ENCODE data around the gene ESPL1.

ESPL1 gene

DNA sequence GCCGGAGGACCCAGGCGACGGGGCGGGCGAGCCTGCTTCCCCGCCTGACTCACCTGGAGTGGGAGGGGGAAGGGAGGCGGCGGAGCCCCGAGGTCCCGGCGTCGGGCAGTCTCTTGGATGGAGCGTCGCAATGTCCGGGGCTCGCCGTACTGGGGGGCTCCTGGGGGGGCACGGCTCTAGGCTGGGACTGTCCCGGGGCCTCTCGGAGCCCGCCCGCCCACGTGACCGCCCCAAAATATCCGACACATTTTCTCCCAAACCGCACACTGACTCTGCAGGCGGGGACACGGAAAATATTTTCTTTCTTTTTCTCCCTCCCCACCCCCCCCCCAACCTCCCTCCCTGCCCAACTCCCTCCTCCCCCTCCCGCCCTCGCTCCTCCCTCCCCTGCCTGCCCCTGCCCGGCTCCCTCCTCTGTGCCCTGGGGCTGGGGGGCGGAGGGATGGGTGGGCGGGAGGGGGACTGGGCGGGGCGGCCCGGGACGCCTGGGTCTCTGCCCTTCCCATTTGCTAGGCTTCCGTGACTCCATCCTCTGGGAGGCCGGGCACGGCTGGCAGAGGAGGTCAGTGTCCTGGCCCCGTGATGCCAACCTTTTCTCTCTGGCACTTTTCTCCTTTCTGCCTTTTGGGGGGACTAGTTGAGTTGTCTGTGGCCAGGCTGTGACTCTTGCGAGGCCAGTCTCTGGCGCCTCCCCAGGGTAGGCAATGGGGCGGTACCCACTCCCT is 36.0 kb upstream of the ESPL1 start, which contains the start of gene RARG:
Gene RARG, minus strand, starts transcription at position 289 of the 725 bp plus-strand sequence. CDS start 4,664 bp downstream, outside the sequence.
- peak; percentile 51 for DNase-seq

DNA sequence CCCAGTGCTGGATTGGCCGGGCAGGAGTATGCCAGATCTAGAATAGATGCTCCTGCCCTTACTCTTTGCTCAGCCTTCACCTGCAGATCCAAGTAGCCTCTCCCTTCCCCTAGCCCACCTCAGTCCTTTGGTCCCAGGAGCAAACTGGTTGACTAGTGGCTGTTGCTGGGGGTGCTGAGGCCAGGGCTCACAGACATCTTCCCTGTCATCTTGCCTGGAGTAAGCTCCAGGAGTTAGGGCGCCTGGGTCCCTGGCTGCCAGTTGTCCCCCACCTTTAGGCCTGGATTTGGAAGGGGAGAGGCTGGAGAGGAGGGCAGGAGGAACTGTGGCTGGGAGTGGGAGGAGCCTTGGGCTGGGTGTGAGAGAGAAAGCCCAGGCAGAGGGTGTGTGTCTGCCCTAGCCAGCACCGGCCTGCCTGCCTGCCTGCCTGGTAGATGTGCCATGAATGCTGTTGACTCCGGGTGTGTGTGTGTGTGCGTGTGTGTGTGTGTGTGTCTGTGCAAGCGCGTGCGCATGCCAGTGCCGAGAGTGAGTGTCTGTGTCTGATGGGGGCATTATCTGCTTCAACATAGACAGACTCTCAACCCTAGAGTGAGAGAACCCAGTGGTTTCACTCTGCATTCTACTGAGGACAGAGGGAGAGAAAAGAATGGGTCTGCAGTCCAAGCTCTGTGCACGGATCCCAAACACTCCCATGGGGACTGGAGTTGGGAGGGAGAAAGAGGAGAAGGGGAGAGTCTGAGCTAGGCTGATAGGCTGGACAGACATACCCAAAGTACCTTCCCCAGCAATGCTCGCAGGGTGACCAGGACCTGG is 35.2 kb upstream of the ESPL1 start:
- DNase-seq: no peak

DNA sequence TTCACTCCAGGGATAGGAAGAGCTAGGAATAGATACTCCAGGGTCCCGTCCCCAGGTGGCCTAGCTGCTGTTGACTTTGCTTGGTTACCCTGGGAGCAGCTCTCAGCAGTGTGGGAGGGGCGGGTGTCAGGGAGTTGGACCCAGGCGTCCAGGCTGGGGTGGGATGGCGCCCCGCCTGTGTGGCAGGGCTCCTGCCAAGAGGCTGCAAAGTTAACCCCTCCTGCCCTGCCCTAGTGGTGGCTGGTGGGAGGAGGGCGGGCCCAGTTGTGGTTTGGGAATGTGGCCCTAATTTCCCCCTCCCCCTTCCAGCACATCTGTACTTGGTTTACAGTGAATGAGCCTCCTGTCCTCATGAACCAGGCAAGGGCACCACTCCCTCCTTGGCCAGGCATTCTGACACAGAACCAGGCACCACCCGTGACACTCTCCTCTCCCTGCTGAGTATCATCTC is 34.4 kb upstream of the ESPL1 start:
- no peak for DNase-seq

DNA sequence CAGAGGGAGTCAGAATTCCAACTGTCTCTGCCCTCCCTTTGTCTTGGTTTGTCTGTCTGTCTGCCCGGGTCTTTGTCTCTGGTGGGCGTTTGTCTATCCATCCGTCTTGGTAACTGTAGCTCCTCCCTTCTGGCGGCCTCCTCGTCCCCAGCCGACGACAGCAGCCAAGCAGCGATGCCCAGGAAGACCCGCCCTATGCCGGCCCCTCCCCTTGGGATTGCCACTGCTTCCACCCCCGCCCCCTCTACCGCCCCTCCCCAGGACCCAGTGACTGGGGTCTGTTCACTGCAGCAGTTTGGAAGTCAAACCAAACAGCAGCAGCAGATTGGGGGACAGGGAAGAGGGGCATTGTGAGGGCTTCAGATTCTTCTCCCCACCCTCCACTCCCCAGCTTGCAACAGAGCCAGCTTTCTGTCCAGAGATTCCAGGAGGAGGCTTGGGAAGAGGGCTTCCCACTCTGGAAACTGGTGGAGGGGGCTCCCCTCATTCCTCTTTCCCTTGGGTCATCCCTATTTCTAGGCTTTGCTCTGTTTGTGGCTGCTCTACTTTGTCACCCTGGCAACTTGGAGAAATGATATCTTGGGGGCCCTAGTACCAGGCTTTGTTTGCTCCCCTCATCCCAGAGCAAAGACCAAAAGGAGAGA is 33.7 kb upstream of the ESPL1 start:
- DNase-seq: no peak

DNA sequence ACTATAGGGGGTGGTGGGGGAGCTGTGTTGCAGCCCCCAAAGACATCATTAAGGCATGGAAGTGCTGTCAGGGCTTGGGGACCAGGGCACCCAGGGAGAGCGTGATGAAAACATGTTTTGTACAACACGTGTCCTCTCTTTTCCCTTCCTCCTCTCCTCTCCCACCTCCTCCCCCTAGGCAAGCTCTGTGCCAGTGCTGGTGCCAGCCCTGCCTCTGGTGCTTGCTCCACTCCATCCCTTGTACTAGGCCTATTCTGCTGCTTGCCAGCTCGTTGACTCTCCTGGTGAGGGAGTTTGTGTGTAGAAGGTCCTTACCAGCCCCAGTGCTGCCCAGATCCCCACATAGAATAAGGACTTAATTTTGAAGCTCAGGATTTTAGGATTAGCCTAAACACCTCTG is 32.9 kb upstream of the ESPL1 start:
- DNase-seq: no peak

DNA sequence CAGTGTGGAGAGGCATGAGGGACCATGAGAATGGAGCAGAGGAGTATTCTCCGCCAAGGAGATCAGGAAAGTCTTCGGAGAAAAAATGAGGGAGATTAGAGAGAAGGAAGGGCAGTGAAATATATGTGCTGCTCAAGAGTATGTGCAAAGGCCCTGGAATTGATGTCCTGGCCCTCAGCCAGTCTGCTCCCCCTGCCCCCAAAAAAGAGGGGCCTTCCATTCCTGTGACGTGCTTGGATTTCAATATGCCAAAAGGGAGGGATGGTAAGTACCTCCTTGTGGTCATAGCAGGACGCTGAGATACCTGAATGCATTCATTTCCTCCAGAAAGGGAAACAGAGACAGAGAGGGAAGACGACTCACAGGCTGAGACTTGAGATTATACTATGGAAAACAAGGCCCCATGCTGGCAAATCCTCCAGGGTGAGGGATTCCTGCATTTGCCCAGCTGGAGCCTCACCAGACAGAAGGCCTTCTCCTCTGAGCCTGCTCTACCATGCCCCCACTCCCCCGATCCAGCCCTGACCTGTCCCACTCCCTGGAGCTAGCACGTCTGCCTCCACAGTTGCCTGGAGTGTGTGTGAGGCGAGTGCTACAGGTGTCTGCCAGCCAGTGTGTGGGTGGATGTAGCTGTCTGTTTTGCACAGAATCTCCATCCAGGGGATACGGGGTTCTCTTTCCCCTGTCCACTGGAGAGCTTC is 32.2 kb upstream of the ESPL1 start:
- no peak for DNase-seq

DNA sequence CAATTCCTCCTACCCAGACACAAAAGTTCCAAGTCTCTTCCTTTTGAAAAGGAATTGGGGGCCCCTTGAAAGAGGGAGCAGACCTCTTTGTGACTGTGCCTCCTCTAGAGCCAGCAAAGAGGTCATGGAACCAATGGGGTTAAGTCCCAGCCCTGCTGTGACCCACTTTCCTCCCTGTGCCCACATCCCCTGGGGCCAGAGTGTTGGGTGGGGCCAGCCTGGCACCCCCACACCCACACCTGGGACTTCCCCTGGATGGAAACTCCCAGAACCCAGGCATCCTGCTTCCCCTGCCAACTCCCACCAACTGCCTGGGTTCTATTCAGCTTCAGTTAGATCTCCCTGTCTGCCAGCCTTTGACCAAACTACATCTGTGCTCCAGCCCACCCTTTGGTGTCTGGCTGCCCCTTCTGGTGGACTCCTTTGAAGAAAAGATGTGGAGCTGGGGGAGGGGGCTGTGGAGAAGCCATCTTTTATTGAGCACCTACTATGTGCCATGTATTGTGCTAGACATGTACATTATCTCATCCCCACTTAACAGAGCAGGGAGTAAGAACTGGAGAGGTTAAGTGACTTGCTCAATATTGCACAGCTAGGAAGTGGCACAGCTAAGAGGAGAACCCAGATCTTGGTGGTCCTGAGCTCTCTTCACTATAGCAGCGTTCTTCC is 31.5 kb upstream of the ESPL1 start:
- peak; percentile 60 for DNase-seq

DNA sequence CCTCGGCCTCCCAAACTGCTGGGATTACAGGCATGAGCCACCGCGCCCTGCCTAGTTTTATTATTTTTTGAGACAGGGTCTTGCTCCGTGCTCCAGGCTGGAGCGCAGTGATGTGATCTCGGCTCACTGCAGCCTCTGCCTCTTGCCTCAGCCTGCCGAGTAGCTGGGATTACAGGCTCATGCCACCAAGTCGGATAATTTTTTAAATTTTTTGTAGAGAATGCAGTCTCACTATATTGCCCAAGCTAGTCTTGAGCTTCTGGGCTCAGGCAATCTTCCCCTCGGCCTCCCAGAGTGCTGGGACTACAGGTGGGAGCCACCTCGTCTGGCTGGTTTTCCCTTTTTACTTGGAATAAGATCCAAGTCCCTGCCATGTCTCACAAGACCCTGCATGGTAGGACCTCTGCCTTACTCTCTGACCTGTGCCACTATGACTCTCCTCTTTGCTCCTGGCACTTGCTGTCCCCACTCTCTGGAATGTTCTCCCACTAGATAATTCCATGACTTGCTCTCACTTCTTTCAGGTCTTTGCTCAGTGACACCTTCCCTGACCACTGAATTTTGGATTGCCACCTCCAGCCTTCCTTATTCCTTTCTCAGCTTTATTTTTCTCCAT is 28.3 kb upstream of the ESPL1 start:
- DNase-seq: no peak

DNA sequence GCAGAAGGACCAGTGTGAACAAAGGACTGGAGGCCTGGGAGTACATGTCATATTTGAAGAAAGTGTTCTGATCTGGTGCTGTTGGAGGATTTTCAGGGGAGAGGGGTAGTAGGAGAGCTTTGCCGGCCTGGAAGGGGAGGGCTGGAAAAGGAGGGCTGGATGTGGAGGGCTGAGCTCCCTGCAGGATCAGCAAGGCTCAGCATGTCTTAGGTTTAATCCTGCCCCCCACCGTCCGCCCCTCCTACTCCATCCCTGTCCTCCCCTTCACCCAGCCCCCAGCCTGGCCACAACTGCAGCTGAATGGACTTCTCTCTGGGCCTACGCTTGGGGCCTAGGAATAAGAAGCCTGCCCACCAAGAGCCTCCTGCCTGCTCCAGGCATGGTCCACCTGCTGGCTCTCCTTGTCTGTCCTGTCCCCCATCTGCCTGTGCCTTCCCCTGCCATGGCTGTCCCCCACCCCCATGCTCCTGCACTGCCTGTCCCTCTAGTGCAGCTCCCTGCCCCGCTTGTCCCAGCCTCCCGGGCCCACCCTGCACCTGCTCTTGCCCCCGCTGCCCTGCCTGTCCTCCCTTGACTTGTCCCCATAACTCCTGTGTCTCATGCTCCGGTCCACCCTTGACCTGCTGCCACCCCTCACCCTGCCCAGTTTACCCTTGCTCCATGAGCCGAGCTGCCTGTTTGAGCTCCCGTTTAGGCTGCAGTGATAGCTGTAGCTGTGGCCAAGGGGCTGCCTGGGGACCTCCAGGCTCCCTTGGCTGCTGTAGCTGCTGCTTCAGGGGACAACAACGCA is 26.3 kb upstream of the ESPL1 start:
- DNase-seq: no peak

DNA sequence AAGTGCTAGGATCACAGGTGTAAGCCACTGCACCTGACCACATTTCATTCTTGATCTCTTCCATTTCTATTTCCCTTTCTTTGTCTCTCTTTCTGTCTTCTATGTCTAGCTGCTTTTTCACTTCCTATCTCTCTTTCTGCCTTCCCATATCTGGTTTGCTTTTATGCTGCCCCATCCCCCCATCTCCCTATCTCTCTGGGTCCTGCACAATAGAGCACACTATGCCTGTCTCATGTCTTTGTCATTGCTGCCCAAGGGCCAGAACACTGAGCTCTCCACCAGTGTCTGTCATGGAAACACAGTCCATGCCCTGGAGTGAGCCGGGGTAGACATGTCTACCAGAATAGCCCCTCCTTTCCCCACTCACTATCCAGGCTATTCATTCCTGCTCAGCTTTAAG is 23.8 kb upstream of the ESPL1 start:
- DNase-seq: no peak

DNA sequence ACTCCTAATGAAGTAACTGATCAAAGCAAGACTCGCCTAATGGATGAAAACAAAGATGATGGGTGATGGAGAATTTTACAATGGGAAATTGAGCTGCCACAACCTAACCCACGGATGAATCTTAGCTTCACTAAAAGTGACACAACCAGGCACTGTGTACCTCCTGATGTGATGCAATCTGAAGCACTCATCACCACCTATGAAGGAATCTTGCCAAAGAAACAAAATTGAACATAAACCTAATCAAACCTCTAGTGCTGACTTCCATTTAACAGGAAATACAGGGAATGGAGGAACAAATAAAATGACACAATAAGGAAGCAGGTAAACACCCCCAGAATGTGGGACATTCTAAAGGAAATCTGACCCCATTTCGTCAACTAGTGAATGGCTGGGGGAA is 22.8 kb upstream of the ESPL1 start:
- DNase-seq: no peak

DNA sequence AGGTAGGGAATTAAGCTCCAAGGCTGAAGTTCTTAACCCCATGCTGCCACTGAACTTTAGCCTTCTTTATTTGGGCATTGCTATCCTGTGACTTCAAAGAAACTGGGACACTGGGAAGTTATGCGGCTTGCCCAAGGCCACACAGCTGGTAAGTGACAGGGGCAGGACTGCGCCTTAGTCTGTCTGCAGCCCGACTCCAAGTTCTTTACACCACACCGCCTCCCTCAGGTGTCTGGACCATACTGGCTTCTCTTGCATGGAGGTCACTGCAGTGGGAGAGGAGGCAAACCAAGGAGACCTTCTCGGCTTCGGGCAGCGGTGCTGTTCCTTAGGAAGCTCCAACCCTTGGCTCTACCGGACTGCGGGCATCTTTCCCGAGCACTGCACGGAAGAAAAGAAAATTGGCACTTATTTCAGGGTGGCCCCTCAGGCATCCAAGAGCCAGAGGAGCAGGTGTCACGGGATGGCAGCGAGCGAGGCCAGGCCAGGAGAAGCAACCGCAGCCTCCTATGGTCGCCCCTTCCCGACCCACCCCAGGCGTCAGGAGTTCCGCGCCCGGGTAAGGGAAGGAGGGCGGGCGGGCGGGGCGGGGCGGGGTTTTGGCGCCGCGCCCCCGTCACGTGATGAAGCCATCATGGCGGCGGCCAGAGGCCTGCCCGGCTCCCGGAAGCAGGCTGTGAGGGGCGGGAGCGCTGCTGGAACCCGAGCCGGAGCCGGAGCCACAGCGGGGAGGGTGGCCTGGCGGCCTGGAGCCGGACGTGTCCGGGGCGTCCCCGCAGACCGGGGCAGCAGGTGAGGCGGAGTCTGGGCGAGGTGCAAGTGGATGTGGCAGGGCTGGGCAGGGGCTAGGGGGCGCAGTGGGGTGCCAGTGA is 16.4 kb upstream of the ESPL1 start:
- DNase-seq: peak; percentile 63

DNA sequence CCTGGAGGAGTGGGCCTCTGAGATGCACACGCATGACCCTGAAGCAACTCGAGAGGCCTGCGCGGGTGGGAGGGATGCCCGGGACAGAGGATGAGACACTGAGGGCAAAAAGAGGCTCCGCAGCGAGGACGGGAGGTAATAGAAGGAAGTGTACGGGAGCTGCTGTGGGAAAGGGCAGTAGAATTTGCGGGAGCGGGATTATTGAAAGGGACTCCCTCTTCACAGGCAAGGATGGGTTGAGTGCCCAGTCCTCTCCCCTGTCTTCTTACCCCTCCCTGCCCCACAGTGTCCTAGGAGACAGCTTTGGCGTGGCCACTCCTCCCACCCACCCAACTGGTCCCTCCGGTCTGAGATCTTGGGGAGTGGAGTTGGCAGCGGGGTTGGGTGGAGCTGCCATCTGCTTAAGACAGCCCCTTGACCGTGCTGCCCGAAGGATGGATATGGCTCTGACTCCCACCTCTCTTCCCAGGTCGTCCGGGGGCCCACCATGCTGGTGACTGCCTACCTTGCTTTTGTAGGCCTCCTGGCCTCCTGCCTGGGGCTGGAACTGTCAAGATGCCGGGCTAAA is 15.7 kb upstream of the ESPL1 start:
- DNase-seq: no peak

DNA sequence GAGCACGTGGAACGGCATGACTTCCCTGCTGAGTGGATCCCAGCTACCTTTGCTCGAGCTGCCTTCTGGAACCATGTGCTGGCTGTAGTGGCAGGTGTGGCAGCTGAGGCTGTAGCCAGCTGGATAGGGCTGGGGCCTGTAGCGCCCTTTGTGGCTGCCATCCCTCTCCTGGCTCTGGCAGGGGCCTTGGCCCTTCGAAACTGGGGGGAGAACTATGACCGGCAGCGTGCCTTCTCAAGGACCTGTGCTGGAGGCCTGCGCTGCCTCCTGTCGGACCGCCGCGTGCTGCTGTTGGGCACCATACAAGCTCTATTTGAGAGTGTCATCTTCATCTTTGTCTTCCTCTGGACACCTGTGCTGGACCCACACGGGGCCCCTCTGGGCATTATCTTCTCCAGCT is 14.8 kb upstream of the ESPL1 start:
- DNase-seq: no peak

DNA sequence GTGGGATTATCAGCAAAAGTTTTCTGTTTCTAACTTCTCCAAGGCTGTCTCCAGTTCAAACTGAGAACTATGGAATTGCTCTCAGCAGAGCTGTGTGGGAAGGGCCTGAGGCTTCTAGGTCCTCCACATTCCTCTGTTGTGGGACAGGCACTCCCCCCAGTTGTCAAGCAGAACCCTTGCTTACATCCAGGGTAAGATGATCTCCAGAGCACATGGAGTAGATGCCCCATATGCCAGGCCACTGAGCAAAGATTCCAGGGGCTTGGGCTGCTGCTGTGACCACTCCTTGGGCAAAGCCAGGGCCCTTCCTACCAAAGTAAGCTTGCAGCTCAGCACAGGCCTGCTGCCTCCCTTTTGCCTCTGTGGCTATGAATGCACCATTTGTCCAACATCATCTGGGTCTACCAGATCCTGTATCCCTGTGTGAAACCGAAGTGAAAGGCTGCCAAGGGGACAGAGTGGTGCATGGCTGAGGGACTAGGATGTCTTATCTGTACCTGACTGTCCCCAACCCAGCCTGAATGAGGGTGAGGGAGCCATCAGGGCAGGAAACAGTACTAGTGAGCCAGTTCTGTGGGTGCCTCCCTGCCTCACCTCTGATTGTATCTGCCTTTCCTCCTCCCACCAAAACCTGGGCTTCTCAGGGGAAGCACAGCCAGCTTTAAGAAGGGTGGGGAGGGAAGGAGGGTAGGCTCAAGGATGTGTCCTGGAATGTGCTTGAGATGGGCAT is 13.1 kb upstream of the ESPL1 start:
- DNase-seq: no peak

DNA sequence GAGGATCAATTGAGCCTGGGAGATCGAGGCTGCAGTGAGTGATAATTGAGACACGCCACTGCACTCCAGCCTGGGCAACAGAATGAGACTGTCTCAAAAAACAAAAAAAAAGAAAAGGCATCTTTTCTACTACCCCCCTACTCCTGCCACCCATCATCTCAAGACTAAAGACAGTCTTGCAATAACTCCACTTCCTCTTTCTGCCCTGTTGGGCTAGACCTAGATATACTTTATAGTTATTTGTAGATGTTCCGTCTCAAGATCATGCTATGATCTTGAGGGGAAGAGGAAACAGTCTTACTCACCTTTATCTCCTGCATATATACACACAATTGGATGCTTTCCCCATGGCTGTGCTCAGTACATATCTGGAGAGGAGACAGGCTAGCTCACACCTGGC is 12.1 kb upstream of the ESPL1 start:
- no peak for DNase-seq

DNA sequence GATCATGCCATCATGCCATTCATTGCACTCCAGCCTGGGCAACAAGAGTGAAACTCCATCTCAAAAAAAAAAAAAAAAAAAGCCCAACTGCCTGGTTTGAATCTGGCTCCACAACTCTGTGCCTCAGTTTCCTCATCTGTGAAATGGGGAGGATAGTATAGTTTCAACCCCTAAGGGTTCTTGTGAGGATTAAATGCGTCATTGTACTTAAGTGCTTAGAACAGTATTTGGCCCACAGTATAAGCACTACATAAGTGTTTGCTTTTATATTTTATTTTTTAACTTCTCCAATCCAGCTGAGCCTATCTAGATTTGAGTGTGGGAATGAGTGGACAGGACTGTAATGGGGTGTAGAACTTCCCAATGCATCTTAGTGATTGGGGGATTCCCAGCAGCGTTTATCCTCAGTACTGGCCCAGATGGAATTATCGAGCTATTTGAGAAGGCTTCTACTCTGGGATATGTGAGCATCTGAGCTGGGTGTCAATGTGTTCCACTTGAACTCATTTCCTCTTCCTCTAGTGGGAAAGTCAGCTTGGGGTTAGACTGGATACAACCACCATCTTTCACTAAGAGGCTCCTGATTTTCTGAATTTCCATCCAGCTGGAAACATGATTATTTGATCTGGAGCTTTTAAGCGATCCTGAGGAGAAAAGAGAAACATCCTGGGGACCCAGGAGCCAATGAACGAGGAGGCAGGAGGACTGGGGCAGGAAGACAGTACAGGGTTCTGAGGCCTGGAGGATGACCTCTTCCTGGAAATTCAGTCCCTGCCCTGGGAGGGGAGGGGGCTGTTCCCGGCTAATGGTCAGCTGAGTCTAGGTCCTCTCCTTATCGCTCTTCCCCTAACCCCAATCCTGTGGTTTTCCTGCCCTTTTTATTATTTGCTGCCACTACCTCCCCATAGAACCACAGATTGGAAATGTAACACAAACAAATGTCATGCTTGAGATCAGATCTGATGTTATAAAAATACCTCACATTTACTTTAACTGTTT is 9.3 kb upstream of the ESPL1 start:
- DNase-seq: no peak

DNA sequence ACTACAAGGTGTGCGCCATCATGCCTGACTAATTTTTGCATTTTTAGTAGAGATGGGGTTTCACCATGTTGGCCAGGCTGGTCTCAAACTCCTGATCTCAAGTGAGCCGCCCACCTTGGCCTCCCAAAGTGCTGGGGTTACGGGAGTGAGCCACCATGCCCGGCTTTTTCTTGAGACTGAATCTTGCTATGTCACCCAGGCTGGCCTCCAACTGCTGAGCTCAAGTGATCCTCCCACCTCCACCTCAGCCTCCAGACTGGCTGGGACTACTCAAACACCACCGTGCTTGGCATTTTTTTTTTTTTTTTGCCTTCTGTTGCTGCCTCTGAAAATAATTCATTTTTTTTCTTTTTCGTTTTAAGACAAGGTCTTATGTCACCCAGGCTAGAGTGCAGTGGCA is 8.2 kb upstream of the ESPL1 start:
- DNase-seq: no peak
